CD4-positive, alpha-beta T cell treated with Interleukin-15 for 4 hours (primary cell): ENCODE data around the gene ANGPTL7.
"Not testable (repeated sequence)": the region's sequence is repeated elsewhere in the genome, so short reads cannot be mapped to it uniquely, and the experiment has no call there.

Experiments used
- DNase-seq: peaks from one replicate; pipeline ENCODE4 v3.0.0-alpha.2; 2020; ENCODE audit warnings: low spot score

Gene ANGPTL7, protein sequence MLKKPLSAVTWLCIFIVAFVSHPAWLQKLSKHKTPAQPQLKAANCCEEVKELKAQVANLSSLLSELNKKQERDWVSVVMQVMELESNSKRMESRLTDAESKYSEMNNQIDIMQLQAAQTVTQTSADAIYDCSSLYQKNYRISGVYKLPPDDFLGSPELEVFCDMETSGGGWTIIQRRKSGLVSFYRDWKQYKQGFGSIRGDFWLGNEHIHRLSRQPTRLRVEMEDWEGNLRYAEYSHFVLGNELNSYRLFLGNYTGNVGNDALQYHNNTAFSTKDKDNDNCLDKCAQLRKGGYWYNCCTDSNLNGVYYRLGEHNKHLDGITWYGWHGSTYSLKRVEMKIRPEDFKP

DNA sequence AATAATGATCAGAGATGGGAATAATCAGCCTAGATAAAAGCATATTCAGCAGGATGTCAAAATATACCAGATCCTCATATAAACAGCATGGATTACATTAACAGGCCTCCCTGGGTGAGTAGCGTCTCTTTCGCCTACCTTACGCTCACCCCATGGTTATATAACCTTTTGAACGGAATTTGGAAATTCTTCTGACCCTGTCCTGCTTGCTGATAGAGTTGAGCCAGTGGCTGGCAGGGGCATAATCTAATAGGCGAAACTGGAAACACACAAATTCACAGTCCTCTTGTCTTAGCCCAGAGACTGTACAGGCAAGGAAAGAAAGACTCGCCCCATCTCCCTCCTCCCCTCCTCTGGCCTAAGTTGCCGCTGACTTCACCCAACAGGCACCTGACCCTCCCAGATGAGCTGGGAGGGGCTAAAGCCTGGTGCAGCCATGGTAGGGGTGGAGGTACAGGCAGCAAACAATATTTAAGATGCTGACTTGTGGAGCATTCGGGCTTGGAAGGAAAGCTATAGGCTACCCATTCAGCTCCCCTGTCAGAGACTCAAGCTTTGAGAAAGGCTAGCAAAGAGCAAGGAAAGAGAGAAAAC is at the start of gene ANGPTL7:
ANGPTL7 (plus strand) TSS at position 498 of the 594 bp plus-strand sequence. CDS start 225 bp downstream, outside the sequence.
- DNase-seq, result no peak

DNA sequence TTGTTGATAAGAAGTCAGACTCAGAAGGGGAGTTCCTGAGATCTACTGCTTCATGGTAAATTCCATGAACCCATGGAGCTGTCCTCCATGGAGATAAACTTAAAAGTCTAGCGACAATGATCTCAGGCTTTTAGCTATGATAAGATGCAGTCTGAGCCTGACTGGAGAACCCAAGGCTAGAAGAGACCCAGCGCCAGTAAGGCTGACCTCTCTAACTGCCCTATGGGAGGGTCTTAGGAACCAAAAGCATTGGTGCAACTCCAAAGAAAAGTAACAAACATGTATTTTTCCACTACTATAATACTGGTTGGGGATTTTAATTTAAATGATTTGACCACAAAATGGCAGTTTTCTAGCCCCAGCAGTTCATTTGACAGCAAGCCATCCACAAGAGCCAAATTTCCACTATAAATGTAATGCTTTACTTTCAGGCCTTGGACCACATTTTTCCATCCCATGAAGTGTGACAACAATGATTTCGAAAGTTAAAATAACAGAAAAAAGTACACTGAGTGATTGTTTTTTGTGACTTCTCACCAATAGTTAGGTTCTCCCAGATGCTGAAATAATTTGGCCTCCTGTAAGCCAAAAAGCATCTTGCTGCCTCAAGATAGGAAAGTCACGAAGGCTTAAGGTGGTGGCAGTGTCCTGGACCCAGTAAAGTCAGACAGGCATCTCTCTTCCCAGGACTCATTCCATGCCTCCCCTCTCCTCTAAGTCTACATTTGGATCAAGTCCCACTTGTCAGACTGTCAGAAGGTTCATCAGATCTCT is 46.4 kb upstream of the ANGPTL7 start:
- no peak for DNase-seq

DNA sequence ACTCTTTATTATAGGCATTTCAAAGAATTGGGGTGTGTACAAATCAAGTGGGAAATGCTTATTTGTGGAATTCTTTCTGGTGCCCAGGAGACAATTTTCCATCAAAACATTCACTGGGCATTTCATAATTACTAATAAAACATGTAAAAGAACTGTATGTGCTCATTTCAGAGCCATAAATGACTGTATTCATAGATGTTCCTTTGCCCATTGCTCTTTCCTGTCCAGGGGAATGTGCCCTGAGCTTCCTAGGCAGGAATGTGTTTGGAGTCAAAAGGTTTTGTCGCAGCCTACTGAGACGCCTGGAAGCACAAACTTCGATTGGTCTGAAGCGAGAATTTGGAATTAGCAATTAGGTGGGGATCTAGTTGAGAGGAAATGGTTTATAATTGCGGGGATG is 45.8 kb upstream of the ANGPTL7 start:
- DNase-seq, result no peak

DNA sequence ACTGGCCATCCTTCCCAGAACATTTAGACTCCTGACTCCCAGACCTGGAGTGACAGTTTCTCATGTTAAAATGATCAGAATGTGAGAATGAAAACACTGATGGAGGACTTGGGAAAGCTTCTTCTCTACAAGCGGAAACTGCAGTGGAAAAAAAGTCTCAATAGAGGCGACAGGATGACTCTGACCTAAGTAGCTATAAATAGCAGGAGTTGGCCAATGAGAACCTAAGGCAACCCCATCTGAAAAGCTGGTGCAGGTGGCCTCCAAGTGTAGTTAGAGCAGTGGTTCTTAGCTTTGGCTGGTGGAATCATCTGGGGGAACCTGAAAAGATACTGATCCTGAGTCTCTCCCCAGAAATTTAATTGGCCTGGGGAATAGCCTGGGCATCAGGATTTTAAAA is 45.2 kb upstream of the ANGPTL7 start:
- DNase-seq, result no peak

DNA sequence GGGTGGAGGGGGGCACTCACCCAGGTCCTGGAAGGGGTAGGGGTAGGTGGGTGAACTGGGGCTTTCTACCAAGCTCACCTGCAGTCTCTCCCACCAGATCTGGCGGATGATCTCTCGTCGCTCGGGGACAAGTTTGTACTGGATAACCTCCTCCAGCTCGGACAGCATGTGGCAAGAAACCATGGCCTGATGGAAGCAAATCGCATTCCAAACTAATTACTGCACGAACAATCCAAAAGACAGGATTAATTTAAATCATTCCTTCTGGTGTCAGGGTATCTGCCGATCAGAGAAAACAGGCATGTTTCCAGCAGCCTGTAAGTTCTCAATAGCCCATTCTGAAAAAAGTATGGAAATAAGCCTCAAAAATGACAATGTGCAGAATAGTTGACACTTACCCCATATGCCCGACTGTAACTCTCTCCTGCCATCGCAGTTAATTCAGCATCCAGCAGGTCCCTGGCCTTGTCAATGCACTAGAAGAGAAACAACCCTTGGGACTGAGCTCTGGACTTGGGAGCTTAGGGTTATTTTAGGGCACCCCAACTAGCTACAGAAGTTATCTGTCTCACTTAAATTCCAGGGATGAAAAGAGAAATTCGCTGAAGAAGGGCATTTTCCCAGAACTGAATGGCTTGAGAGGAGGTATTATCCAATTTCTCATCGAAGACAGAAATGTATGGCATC is 44.4 kb upstream of the ANGPTL7 start:
- no peak for DNase-seq

DNA sequence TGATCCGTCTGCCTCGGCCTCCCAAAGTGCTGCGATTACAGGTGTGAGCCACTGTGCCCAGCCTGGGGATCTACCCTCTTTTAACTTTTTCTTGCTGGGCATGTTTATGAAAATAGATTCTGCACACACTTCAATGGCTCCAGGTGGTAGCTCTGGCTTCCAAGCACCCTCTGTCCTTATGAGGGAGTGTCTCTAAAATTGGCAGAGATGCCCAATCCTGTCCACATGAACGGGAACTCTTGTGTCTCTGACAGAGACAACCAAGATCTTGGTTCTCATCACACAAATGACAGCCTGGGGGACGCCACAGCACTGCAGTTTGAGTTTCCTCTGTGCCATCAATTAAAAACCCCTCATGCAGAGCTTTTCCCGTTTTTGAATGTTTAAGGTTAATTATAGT is 43.4 kb upstream of the ANGPTL7 start:
- DNase-seq, result no peak

DNA sequence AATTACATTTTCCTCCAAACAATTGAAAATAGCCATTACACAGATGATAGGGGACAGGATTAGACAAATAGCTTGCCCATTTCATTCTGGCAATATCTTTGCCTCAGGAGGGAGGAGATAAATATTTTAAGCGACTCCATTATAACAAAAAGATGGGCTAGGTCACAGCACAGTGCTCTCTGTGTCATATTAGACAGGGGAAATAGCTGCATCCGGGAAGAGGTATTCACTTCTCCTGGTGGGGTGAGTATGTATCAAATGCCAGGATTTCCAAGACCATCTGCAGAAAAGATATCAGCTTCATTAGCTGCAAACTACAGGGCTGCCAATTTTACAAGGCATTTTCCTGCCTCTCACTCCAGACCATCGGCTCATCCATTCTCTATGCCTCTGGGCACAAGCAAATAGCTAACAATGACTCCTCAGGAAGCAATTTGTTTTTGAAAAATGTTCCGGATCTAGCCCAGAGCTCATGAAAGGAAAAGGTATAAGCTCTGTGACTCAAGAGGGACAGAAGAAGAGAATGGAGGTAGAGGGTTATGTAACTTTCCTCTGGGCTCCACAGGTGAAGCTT is 41.9 kb upstream of the ANGPTL7 start:
- DNase-seq, result no peak

DNA sequence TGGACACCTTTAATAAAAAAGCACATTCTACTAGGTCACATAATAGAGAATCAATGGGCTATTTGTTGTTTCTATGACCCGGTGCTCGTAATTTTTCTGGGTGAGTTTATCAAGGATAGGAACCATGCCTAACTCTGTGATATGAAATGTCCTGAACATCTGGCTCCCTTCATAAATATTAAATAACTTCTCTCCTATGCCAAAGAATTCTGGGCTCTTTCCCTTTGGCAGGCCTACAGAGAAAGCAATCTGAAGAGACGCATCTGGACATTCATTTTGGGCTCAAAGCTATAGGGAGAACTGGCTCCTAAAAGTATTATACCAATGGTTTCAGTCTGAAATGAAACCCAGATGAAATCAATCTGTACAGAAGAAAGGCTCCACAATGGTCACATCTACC is 38.8 kb upstream of the ANGPTL7 start:
- DNase-seq, result no peak

DNA sequence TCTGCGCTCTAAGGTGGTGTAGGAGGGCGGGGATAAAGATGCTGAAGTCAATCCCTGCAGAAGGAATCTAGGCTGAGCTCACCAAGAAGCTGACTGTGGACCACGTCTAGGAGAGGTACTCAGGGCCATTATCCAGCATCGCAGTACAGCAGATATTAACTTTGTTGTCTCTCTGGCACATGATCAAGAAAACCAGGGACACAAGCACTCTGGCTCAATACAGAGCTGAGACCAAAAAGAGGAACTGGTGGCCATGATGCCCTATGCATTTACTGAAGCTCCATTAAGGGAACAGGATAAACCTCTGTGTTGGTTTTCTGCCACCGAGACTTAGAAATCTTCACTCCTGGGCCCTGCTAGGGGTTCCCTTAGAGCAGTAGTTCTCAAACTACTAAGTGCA is 38.0 kb upstream of the ANGPTL7 start:
- no peak for DNase-seq

DNA sequence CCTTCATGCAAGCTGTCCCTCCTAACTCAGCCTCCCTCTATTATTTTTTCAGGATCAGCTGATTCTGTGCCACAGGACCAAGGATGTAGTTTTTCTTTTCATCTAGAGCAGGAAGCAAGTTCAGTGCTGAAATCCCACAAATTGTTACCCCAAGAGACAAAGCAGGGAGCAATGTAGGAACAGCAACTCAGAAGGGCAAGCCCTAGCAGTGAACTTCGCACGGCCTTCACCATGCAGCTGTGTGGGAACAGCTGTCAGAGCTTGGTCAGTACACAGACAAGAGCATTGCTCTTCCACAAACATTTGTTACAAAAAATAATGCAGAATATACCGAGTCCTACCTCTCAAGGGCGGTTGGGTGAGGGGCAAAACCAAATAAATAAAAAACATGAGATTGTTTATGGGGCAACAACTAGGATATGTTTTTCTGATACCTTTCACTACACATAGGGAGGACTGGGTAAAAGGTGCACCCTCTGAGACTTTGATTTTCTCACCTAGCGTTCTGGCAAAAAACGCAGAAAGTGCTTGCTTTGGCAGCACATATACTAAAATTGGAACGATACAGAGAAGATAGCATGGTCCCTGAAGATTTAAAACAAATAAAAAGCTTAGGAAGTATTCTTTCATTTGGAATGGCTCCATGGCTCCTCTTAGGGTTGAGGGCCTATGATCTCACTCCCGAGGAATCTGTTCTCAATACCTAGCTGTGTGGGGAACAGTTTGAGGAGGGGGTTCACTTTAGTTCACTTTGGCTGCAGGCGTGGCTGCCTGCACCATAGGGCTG is 37.1 kb upstream of the ANGPTL7 start:
- DNase-seq, result no peak

DNA sequence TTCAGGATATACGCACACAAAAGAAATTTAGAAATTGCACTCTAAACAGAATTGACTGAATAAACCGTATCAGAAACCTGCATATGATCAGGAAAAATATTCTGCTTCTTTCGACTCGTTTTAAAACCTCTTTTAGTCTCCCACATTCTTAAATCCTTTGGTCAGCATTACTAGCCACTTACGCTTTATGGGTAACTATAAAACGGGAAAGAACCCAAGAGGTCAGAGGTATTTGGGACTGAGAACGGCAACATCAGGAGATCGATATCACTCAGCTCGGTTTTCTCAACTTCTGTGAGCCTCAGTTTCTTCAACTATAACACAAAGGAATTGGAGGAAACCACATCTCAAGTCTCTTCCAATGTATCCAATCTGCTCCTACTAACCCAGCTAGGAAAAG is 36.4 kb upstream of the ANGPTL7 start:
- DNase-seq, result no peak

DNA sequence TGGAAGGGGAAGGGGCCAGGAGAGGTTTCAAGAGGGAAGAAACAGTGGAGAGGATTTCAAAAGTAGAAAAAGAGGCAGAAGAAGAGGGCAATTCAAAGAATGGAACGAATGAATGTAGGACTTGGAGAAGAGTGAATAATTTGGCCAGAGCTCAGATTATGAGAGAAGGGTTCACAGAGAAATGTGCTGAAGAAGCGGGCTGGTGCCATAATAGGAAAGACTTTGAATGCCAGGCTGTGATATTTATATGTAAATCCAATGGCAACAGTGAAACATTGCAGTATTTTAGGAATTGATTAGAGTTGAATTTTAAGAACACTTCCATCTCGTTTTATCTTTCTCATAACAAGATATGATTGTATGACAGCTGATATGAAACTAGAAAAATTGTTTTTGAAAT is 36.0 kb upstream of the ANGPTL7 start:
- no peak for DNase-seq

DNA sequence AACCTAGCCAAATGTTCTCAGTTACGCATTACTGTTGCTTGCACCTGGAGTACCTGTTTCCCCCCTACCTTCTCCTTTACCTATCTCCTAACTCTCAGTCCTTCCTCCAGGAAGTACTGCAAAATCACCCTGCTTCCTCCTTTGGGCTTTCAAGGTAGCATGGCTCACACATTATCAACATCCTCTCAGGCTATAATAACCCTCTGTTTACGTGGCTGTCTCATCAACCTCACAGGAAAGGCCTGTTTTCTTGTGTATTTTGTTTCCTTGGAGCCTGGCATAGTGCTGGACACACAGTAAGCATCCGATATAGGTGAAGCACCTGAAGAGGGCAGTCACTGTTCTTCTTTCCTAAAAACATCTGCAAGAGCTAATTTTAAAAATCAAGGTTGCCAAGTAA is 32.7 kb upstream of the ANGPTL7 start:
- DNase-seq, result no peak

DNA sequence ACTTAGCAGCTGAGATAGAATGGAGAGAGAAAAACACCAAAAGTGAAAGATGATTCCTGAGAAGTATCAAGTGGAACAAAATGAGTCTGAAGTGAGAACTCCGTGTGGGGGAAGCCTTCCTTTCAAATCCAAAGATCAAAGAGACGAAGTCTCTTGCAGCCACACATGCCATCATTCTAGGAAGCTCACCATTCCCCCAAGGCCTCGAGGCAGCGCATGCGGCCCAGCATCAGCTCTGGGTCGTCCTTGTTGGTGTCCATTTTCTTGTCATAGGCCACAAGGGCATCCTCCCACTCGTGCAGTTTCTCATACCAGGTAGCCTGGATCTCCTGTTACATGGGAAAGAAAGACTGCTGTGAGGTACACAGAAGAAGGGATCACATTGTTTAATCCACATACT is 32.2 kb upstream of the ANGPTL7 start:
- no peak for DNase-seq

DNA sequence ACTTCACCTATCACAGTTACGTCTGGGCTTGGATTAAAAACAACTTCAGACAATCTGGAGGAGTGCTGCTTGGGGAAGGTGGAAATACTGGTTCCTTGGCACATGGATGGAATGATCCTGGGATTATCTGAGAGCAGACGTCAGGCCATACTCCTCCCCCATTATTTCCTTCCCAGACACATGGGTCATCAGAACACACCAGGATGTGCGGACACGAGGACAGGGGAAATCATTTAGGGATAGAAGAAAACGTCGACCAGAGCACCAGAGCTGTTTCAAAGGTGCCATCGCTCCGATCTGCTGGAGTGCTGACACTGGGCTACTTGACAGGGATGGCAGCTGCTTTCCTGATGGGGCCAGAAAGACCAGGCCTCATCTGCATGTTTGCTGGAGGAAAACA is 31.8 kb upstream of the ANGPTL7 start:
- DNase-seq, result no peak

DNA sequence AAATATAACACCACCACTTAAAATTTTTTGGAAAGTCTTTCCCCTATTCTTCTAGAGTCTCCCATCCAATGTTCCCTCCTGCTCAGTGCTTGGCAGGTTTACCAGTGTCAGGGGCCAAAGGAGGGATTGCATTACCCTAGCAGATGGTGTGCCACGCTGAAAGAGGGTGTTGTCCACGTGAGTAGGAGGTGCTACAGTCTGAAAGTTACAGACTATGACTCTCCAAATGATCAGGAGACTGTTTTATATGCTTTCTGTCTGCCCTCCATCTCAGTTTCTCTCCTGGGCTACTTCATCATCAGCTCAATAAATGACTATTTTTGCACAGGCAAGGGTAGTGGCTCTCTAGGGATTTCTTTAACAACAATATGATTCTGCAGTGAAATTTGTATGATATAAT is 31.3 kb upstream of the ANGPTL7 start:
- no peak for DNase-seq

DNA sequence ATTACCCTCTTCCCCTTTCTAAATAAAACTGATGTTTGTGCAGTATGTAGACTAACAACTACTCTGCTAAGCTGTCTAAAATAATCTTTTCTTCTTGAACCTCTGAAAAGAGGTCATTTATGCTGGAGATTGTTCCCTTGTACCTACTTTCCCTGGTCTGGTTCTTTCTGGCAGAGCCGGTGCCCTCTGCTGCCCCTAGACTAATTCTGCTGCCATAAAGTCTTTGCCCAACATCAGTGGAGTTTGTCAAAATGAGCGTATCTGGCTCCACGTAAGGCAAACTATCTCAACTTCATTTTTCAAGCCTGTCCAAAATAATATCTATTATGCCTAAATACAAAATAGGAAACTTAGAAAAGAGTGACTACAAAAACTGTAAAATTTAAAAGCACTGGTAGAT is 30.9 kb upstream of the ANGPTL7 start:
- no peak for DNase-seq

DNA sequence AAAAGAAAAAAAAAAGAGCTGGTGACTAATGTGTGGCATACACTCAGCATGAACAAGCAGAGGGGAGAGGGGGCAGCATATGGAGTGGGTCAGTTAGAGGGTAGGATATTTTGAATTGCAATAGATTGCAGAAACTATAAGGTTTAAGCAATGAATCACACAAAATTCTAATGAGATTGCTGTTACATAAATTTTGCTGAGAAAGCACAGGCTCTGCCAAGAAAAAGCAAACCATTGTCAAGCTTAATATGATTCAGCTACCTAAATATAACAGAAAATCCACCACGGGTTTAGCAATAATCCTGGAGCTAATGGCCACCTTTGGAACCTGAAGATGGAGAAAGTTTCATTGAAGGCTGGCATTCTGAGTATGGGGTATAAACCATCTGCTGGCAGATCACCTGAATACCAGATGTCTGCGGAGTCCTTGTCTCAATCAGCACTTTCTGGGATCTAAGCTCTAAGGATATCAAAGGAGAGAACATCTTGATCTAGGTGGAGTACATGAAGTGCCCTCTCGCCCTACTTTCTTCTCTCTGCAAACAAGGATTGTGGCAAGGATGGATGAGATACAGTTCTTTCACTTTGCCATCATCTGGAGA is 30.3 kb upstream of the ANGPTL7 start:
- DNase-seq, result no peak

DNA sequence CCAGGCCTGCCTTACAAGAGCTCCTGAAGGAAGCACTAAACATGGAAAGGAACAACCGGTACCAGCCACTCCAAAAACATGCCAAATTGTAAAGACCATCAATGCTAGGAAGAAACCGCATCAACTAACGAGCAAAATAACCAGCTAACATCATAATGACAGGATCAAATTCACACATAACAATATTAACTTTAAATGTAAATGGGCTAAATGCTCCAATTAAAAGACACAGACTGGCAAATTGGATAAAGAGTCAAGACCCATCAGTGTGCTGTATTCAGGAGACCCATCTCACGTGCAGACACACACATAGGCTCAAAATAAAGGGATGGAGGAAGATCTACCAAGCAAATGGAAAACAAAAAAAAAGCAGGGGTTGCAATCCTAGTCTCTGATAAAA is 26.4 kb upstream of the ANGPTL7 start:
- DNase-seq, result not testable (repeated sequence)

DNA sequence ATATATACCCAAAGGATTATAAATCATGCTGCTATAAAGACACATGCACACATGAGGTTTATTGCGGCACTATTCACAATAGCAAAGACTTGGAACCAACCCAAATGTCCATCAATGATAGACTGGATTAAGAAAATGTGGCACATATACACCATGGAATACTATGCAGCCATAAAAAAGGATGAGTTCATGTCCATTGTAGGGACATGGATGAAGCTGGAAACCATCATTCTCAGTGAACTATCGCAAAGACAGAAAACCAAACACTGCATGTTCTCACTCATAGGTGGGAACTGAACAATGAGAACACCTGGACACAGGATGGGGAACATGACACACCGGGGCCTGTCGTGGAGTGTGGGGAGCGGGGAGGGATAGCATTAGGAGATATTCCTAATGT is 22.4 kb upstream of the ANGPTL7 start:
- not testable (repeated sequence) for DNase-seq

DNA sequence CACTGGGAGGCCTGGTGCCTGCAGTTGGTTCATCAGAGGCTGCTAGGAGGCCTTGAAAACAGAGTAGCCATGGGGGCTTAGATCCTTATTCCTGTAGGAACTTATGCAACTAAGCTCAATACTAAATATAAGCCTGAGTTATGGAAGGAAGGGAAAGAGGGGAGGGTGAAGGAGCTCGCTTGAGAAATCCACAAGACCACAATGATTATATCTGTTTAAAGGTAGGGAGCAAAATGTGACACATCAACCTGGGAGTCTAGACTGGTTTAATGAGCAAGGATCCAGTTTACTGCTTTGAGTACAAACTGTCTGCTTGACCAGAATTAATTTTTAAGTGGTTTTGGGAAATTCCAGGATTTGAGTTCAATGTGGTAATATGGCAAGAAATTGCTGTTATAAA is 20.4 kb upstream of the ANGPTL7 start:
- no peak for DNase-seq
